ENCODE data around the gene ATP6V1E1. TPM values are rescaled to one million over a fixed set of nuclear protein-coding genes. Genes with fewer than 3 reads are reported as not detected.
"Not testable (repeated sequence)": the region's sequence is repeated elsewhere in the genome, so short reads cannot be mapped to it uniquely, and the experiment has no call there.

ATP6V1E1 gene
- polyA plus RNA-seq, 1 experiment = 198 TPM

- no peaks in the 10 kb centered on the region for H3K27me3 ChIP-seq (ENCODE audit: control insufficient read depth, insufficient read depth, low read length)
- no peak for TF ChIP-seq CTCF (IDR thresholded peaks at IDR 0.05; ENCODE audit: low read depth, low read length)
- ChIA-PET CTCF (interaction anchor here (0.6 kb wide), 1 partner anchor 31 kb away, joined by 4 read pairs; no protein-coding TSS in a partner anchor), POLR2A (interaction anchor here (0.7 kb wide), 1 partner anchor 19 kb away, joined by 3 read pairs; no protein-coding TSS in a partner anchor)
- H3K4me3 ChIP-seq (ENCODE audit: low read depth, low read length) = no peak overlapping the region
- no peak overlapping the region for H3K27ac ChIP-seq (ENCODE audit: low read depth, low read length)
- no peaks in the 10 kb centered on the region for H3K9me3 ChIP-seq (ENCODE audit: control insufficient read depth, insufficient read depth, low read length)
- no peak for DNase-seq (ENCODE audit: low read depth, low spot score)
Observed at GRCh38 chr22:17575681-17576080, 52.9 kb downstream of the ATP6V1E1 start.

GRCh38 chr22:17575151-17575550 is 53.4 kb downstream of the ATP6V1E1 start:
- no peaks in the 10 kb centered on the region for H3K9me3 ChIP-seq (ENCODE audit: control insufficient read depth, insufficient read depth, low read length)
- TF ChIP-seq CTCF (IDR thresholded peaks at IDR 0.05; ENCODE audit: low read depth, low read length) = no peak
- ChIA-PET CTCF (interaction anchor here (0.6 kb wide), 1 partner anchor 30 kb away, joined by 4 read pairs; no protein-coding TSS in a partner anchor), POLR2A (interaction anchor here (0.7 kb wide), 1 partner anchor 20 kb away, joined by 3 read pairs; no protein-coding TSS in a partner anchor)
- DNase-seq (ENCODE audit: low read depth, low spot score) = no peak
- H3K4me3 ChIP-seq (ENCODE audit: low read depth, low read length) = no peak overlapping the region
- no peaks in the 10 kb centered on the region for H3K27me3 ChIP-seq (ENCODE audit: control insufficient read depth, insufficient read depth, low read length)
- no peak overlapping the region for H3K27ac ChIP-seq (ENCODE audit: low read depth, low read length)

- Histone ChIP-seq H3K27ac (ENCODE audit: low read depth, low read length) (peak overlapping the region; percentile 61), H3K9me3 (ENCODE audit: control insufficient read depth, insufficient read depth, low read length) (no peaks in the 10 kb centered on the region), H3K4me3 (ENCODE audit: low read depth, low read length) (peak overlapping the region; percentile 54), H3K27me3 (ENCODE audit: control insufficient read depth, insufficient read depth, low read length) (no peaks in the 10 kb centered on the region)
- CTCF ChIA-PET = interaction anchor here (2.0 to 2.6 kb wide), 2 partner anchors 13 to 399 kb away, joined by 7 to 20 read pairs; no protein-coding TSS in a partner anchor
- no peak for DNase-seq (ENCODE audit: low read depth, low spot score)
- no peak for TF ChIP-seq CTCF (IDR thresholded peaks at IDR 0.05; ENCODE audit: low read depth, low read length)
- POLR2A ChIA-PET = no interaction called here
Observed at GRCh38 chr22:17570851-17571631, 57.5 kb downstream of the ATP6V1E1 start.

GRCh38 chr22:17569971-17570511 is 58.5 kb downstream of the ATP6V1E1 start:
- ChIA-PET CTCF (interaction anchor here (2.0 to 2.6 kb wide), 2 partner anchors 12 to 398 kb away, joined by 7 to 20 read pairs; no protein-coding TSS in a partner anchor), POLR2A (no interaction called here)
- no peak for TF ChIP-seq CTCF (IDR thresholded peaks at IDR 0.05; ENCODE audit: low read depth, low read length)
- no peak overlapping the region for H3K4me3 ChIP-seq (ENCODE audit: low read depth, low read length)
- H3K9me3 ChIP-seq (ENCODE audit: control insufficient read depth, insufficient read depth, low read length) = no peaks in the 10 kb centered on the region
- no peak for DNase-seq (ENCODE audit: low read depth, low spot score)
- no peak overlapping the region for H3K27ac ChIP-seq (ENCODE audit: low read depth, low read length)
- no peaks in the 10 kb centered on the region for H3K27me3 ChIP-seq (ENCODE audit: control insufficient read depth, insufficient read depth, low read length)

GRCh38 chr22:17566776-17567175 is 61.8 kb downstream of the ATP6V1E1 start:
- Histone ChIP-seq H3K27me3 (ENCODE audit: control insufficient read depth, insufficient read depth, low read length) (peaks cover 10% of the 10 kb centered on the region), H3K9me3 (ENCODE audit: control insufficient read depth, insufficient read depth, low read length) (no peaks in the 10 kb centered on the region), H3K27ac (ENCODE audit: low read depth, low read length) (no peak overlapping the region), H3K4me3 (ENCODE audit: low read depth, low read length) (no peak overlapping the region)
- no peak for DNase-seq (ENCODE audit: low read depth, low spot score)
- ChIA-PET POLR2A (no interaction called here), CTCF (interaction anchor here (1.3 kb wide), 2 partner anchors 8 to 395 kb away, joined by 3 to 5 read pairs; no protein-coding TSS in a partner anchor)
- TF ChIP-seq CTCF (IDR thresholded peaks at IDR 0.05; ENCODE audit: low read depth, low read length) = no peak

- DNase-seq (ENCODE audit: low read depth, low spot score); H3K9me3 ChIP-seq (ENCODE audit: control insufficient read depth, insufficient read depth, low read length); H3K27me3 ChIP-seq (ENCODE audit: control insufficient read depth, insufficient read depth, low read length); H3K4me3 ChIP-seq (ENCODE audit: low read depth, low read length); H3K27ac ChIP-seq (ENCODE audit: low read depth, low read length); POLR2A ChIA-PET: not testable (repeated sequence)
- CTCF ChIA-PET = interaction anchor here (1.2 to 1.3 kb wide), 3 partner anchors 8 to 394 kb away, joined by 3 to 5 read pairs (median 3); no protein-coding TSS in a partner anchor
Observed at GRCh38 chr22:17566016-17566687, 62.4 kb downstream of the ATP6V1E1 start.
